ENCODE results near the gene COX15.

DNA sequence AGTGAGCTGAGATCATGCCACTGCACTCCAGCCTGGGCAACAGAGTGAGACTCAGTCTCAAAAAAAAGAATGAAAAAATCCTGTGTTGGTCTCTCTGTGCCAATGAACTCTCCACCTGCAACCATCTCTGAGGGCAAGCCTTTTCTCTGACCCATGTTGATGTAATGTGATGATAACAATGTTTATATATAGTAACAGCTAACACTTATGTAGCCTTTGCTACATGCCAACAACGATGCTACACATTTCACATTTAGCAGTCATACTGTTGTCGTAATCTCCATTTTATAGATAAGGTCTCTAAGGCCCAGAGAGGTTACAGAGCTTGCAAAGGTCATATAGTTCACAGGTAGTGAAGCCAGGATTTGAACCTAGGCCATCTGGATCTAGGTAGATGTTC is 11.5 kb downstream of the COX15 start:
- TF ChIP-seq, protein P1, sequence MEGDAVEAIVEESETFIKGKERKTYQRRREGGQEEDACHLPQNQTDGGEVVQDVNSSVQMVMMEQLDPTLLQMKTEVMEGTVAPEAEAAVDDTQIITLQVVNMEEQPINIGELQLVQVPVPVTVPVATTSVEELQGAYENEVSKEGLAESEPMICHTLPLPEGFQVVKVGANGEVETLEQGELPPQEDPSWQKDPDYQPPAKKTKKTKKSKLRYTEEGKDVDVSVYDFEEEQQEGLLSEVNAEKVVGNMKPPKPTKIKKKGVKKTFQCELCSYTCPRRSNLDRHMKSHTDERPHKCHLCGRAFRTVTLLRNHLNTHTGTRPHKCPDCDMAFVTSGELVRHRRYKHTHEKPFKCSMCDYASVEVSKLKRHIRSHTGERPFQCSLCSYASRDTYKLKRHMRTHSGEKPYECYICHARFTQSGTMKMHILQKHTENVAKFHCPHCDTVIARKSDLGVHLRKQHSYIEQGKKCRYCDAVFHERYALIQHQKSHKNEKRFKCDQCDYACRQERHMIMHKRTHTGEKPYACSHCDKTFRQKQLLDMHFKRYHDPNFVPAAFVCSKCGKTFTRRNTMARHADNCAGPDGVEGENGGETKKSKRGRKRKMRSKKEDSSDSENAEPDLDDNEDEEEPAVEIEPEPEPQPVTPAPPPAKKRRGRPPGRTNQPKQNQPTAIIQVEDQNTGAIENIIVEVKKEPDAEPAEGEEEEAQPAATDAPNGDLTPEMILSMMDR (IDR thresholded peaks at IDR 0.05; ENCODE audit: low read depth, low read length): no peak
- no peak for TF ChIP-seq POLR2A (IDR thresholded peaks at IDR 0.05; ENCODE audit: extremely low read depth, insufficient read length)

Measured in NB4 (cell line).